Stimulated activated naive CD4-positive, alpha-beta T cell treated with Interleukin-2 at 50 U/mL for 16 hours (primary cell): ENCODE data around the gene CAMK2B.
"Not testable (repeated sequence)": the region's sequence is repeated elsewhere in the genome, so short reads cannot be mapped to it uniquely, and the experiment has no call there.

ENCODE experiments used
- DNase-seq: peaks from one replicate; lab custom pipeline; 2025; lab: John Stamatoyannopoulos, UW

The CAMK2B gene

DNA sequence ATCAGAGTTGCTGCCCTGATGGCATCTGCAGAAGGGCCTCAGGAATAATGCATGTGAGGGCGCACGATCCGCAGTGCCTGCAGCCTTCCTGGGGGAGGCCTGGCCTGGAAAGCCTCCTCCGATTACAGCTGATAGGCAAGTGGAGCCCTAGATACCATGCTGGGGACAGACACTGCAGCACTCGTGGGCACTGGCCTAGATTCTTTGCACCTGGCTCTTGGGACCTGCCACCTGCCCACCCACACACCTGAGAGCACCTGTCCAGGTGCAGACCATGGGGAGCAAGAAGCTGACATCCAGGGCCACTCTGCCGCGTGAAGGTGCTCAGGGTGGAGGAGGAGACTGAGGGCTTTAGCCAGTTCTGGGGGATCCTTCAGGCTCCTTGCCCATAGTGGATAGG lies 109.9 kb downstream of the CAMK2B start:
- no peak for DNase-seq

DNA sequence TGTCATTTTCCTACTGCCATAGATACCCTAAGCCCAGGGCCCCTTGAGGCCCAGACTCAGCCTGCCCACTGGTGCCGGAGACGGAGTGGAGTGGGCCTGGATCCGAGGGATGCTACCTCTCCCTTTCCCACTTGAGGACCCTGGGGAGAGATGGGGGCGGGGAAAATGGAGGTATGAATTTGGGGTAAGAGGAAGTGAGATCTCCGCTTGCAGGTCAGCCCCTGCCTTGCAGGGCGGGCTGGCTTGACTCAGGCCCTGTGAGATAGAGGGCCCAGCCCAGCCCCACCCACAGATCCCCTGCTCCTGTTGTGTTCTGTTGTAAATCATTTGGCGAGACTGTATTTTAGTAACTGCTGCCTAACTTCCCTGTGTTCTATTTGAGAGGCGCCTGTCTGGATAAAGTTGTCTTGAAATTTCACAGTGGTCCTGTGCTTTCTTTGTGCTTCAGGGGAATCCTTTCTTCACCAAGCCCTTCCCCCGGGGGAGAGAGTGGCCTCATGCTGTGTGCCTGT lies 111.5 kb downstream of the CAMK2B start:
- DNase-seq = no peak

DNA sequence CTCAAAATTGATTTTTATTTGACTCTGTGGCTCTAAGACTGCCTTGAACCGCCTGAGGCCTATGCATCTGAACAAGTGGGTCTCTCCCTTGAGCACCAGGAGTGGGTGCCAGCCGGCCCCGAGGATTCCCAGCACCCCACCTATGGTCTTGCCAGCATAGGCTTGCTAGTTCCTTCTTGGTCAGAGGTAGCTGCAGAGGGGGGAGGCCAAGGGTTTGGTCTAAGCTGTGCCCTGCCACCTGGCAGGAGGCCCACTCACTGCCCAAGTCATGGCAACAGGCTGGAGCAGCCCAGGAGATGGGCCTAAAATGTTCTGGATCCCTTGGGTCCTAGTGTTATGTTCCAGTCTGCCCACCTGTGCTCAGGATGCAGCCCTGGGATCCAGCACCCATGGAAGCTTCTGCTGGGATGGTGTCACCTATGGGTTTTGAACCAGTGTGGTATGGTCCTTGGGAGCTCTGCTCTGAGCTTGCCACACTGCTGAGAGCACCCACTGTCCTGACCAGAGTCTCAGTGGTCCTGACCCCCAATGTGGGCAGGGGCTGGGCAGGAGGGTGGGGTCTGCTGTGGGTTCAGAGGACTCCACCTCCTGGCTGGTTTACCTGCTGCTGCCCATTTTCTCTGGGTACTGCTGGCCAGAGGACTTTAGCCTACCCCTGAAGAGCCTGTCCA lies 112.1 kb downstream of the CAMK2B start:
- DNase-seq = no peak

DNA sequence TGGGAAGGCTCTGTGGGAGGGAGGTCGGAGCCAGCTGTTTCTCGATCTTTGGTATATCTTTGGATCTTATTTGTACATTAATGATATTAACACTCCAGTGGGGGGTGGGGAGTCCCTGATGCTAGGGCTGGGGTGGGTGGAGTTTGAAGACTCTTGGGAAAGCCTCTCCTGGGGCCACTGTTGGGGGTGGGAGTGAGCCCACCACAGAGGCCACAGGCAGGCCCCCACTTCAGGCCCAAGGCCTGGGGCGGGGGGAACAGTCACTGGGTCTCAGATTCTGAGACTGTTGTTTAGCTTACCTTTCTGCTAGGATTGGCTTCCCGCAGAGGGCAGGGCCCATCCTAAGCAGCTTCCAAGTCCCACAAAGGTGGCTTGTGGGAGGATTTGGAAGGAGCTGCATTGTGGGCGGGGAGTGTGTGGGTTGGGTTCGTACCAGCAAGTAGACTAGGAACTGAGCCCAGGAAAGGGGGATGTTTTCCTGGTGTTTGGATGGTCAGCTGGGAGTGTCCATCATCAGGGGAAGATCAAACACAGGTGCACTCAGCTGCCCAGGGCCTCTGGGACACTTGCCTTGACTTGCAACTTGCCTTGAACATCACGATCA lies 112.7 kb downstream of the CAMK2B start:
- DNase-seq = no peak

DNA sequence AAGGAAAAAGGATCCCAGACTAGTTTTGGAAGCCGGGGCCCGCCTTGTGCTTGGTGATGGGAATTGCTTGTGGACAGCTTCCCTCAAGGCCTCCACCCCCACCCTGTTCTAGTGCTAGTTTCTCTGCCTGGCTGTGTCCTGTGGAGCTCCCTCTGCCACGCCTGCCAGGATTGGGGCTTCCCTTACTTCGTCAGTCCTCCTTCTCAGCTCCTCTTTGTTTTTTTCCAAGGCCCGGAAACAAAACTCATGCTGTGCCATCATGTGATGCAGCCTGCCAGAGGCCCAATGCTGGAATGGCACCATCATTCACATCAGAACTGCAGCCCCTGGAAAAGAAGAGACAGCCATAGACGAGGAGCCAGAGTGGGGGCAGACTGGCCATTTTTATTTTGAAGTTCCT lies 113.4 kb downstream of the CAMK2B start:
- DNase-seq = no peak

DNA sequence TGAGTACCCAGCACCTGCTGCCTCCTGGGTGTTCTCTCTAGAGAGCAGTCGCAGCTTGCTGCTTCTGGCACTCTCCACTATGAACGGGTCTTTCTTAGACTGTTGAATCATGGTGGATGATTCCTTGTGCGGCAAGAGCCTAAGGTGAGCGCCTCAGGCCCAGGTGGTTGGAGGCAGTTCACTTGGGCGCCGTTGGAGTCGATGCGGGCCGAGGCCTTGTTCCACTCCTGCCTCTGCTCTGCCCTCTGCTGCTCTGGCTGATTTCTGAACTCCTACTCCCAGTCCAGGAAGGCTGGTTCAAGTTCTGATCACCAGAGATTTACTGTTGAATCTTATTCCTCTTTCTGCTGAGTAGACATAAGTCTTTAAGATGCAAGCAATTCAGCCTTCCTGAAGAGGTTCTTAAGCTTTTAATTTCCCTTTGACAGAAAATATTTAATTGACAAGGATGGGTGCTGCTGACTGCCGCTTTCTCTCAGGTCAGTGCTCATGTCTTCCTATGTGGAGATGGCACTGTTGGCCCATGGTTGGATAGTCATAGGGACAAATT lies 114.2 kb downstream of the CAMK2B start:
- DNase-seq = no peak

- DNase-seq = no peak
Observed at GRCh38 chr7:44210107-44210506, 115.3 kb downstream of the CAMK2B start.

DNA sequence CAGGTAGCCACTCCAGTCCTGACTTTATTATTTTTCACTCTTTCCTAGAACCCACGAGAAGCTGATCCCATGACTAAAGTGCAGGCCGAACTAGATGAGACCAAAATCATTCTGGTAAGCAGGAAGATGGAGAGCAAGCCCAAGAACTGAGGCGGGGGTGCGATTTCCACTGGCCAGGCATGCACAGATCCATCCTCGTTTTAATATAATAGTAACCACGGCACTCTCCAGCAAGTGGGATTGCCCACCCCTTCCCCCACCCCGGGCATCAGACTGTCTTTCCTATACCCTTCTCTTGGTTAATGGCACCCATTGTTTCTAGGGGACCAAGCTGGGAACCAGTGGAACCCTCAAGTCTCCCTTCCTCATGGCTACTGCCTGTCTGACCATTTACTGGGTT lies 117.3 kb downstream of the CAMK2B start:
- DNase-seq = no peak

GRCh38 chr7:44206008-44206407 lies 119.4 kb downstream of the CAMK2B start:
- DNase-seq = no peak

DNA sequence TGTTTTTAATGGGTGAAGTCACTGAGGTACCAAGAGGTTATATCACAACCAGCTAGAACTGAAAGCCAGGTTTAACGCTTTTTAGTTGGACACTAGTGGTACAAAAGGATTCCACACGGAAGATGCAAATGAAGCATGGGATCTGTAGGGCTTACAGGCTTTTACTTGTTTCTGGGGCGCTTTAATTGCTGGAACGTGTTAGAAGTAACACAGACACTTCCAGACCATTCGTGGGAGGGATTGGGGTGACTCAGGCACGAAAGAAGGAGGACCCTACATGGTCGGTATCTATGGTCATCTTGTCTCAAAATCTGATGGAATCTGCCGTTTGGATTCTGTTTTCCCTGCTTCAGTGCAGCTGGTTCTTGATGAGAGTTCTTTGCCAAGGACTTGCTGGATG lies 123.6 kb downstream of the CAMK2B start:
- DNase-seq = no peak

GRCh38 chr7:44200699-44201461 lies 124.5 kb downstream of the CAMK2B start, which contains the start of gene YKT6:
Gene YKT6 (plus strand): TSS chr7:44200978. CDS start chr7:44201136, 158 bp downstream.
- DNase-seq = peak; percentile 95

- DNase-seq = not testable (repeated sequence)
Observed at GRCh38 chr7:44200163-44200562, 125.2 kb downstream of the CAMK2B start.

- no peak for DNase-seq
Observed at GRCh38 chr7:44197474-44197873, 127.9 kb downstream of the CAMK2B start.

- DNase-seq = no peak
Observed at GRCh38 chr7:44196450-44196872, 128.9 kb downstream of the CAMK2B start.

DNA sequence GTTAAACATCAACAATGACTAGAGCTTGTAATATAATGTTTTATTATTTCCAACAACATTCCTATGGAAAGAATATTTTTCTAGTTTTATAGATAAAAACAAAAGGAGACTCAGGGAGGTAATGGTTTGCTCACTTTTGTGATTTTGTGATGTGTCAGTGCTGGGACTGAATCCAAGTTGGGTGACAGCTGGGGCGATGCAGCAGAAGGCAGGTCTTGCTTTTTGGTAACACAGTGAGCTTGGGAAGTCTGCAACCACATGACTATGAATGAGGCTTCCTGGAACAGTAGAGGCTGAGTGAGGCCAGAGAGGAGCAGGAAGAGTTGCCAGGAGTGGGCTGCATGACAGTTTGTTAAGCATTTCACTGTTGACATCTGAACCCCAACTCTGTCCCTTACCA lies 129.5 kb downstream of the CAMK2B start:
- no peak for DNase-seq

- DNase-seq = no peak
Observed at GRCh38 chr7:44194562-44195145, 130.7 kb downstream of the CAMK2B start.

GRCh38 chr7:44194069-44194468 lies 131.3 kb downstream of the CAMK2B start:
- peak; percentile 8 for DNase-seq

- DNase-seq = no peak
Observed at GRCh38 chr7:44193011-44193802, 132.2 kb downstream of the CAMK2B start.

GRCh38 chr7:44191171-44191570 lies 134.2 kb downstream of the CAMK2B start:
- DNase-seq = no peak

DNA sequence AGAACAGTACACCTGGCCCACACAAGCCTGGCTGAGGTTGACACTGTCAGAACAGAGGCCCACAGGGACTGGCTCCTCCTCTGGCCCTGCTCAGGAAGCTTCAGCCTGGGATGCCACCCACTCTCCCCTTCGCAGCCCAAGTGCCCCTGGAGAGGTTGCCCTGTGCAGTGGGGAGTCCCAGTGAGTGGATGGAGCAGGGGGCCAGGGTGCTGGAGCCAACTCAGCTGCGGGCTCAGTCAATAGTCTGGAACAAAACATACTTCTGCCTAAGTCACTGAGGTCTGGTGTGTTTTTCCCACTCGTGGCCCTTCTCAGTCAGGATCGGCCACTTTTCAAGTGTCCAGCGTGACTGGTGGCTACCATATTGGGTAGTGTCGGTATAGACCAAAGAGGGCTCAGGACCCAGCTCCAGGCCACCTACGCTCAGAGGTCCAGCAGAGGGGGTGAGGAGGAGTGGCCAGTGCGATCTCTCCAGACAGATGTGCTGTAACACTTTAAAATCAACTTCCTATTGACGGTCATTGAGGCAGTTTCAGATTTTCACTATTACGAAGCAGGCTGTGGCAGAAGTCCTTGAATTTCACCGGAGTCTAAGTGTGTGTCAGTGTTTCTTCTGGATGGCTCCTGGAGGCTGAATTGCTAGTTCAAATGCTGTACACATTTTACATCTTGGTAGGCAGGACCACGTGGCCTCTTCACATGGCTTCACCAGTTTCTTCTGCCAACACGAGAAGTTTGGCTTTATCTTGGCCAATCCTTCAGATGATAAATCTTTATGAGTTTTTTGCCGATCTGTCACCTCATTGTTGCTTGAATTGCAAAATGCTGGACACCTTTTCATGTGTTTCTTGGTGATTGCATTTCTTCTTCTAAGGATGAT lies 135.2 kb downstream of the CAMK2B start:
- no peak for DNase-seq
